Adrenal gland (tissue), 5 donors: Measurements from ENCODE around the gene TICAM2.

ENCODE experiments used
- POLR2A ChIP-seq, 2 donors: fragments of 450-650 bp; IDR thresholded peaks; one replicate each; pipeline ENCODE4 v1.6.1; 2017; ENCODE audit warnings: antibody characterized with exemption in 2 of 2, mild to moderate bottlenecking in 2 of 2, moderate library complexity in 1 of 2
- TF ChIP-seq, protein P1 (sequence below), 6 experiments: fragments of 450-650 bp in 4 of 6; fragments of 200-600 bp in 2 of 6; sonication (generic) in 1 of 6; IDR thresholded peaks; 1 replicate in 5 of 6; 2 replicates in 1 of 6; pipeline versions ENCODE4 v1.5.1 to v1.8.0; 2016 to 2021; ENCODE audit warnings: antibody characterized with exemption in 6 of 6, mild to moderate bottlenecking in 2 of 6, moderate library complexity in 1 of 6
- donor health status: DM: no; HTN: no; CAD: no.

GRCh38 chr5:115625579-115626444 is 23.5 kb upstream of the TICAM2 start, which contains the start of gene TMED7:
- TF ChIP-seq POLR2A (IDR thresholded peaks at IDR 0.05), result peak; percentile 71 to 89
- TF ChIP-seq, protein P1, sequence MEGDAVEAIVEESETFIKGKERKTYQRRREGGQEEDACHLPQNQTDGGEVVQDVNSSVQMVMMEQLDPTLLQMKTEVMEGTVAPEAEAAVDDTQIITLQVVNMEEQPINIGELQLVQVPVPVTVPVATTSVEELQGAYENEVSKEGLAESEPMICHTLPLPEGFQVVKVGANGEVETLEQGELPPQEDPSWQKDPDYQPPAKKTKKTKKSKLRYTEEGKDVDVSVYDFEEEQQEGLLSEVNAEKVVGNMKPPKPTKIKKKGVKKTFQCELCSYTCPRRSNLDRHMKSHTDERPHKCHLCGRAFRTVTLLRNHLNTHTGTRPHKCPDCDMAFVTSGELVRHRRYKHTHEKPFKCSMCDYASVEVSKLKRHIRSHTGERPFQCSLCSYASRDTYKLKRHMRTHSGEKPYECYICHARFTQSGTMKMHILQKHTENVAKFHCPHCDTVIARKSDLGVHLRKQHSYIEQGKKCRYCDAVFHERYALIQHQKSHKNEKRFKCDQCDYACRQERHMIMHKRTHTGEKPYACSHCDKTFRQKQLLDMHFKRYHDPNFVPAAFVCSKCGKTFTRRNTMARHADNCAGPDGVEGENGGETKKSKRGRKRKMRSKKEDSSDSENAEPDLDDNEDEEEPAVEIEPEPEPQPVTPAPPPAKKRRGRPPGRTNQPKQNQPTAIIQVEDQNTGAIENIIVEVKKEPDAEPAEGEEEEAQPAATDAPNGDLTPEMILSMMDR (IDR thresholded peaks at IDR 0.05), result peak in 3 of 6 experiments; percentile 30 to 35 (median 34)
